Measurements from ENCODE around the gene PPWD1.
"Not testable (repeated sequence)": the region's sequence is repeated elsewhere in the genome, so short reads cannot be mapped to it uniquely, and the experiment has no call there.

PPWD1 gene

GRCh38 chr5:65562731-65563701 lies at the start of gene PPWD1, which contains the start of gene CENPK:
Gene PPWD1, plus strand, starts transcription at chr5:65563296. Its CDS starts 15 bp downstream, at chr5:65563311.
Gene CENPK, minus strand, starts transcription at chr5:65563168. Its CDS starts 8,261 bp downstream, at chr5:65554907.
- DNase-seq = peak; percentile 58 to 97 (median 90)

GRCh38 chr5:65525726-65526125 lies 37.4 kb upstream of the PPWD1 start:
- DNase-seq = no peak

GRCh38 chr5:65530904-65531303 lies 32.2 kb upstream of the PPWD1 start:
- DNase-seq = no peak

GRCh38 chr5:65535529-65535987 lies 27.5 kb upstream of the PPWD1 start:
- no peak for DNase-seq

- DNase-seq = no peak
Observed at GRCh38 chr5:65539827-65540226, 23.3 kb upstream of the PPWD1 start.

GRCh38 chr5:65544473-65544872 lies 18.6 kb upstream of the PPWD1 start:
- no peak for DNase-seq

- no peak for DNase-seq
Observed at GRCh38 chr5:65546141-65546540, 17.0 kb upstream of the PPWD1 start.

- DNase-seq = no peak
Observed at GRCh38 chr5:65548281-65548680, 14.8 kb upstream of the PPWD1 start.

GRCh38 chr5:65553941-65554340 lies 9.2 kb upstream of the PPWD1 start:
- no peak for DNase-seq

GRCh38 chr5:65555287-65555686 lies 7.8 kb upstream of the PPWD1 start:
- no peak for DNase-seq

- DNase-seq = no peak
Observed at GRCh38 chr5:65556181-65556580, 6.9 kb upstream of the PPWD1 start.

- DNase-seq = no peak
Observed at GRCh38 chr5:65556718-65557117, 6.4 kb upstream of the PPWD1 start.

GRCh38 chr5:65563777-65564176 lies 681 bp downstream of the PPWD1 start:
- DNase-seq = no peak

GRCh38 chr5:65566505-65566904 lies 3.4 kb downstream of the PPWD1 start:
- no peak for DNase-seq

- no peak for DNase-seq
Observed at GRCh38 chr5:65570598-65571226, 7.6 kb downstream of the PPWD1 start.

GRCh38 chr5:65577141-65577540 lies 14.0 kb downstream of the PPWD1 start:
- no peak for DNase-seq

- no peak for DNase-seq
Observed at GRCh38 chr5:65588694-65589093, 25.6 kb downstream of the PPWD1 start.

GRCh38 chr5:65601761-65602160 lies 38.7 kb downstream of the PPWD1 start:
- DNase-seq = not testable (repeated sequence)

GRCh38 chr5:65611524-65611923 lies 48.4 kb downstream of the PPWD1 start:
- no peak for DNase-seq

- DNase-seq = no peak
Observed at GRCh38 chr5:65612298-65612907, 49.3 kb downstream of the PPWD1 start.

- DNase-seq = no peak
Observed at GRCh38 chr5:65620021-65620420, 56.9 kb downstream of the PPWD1 start.

- DNase-seq = not testable (repeated sequence)
Observed at GRCh38 chr5:65621961-65622360, 58.9 kb downstream of the PPWD1 start.

All from amygdala (tissue), 56 donors.